HepG2 (cell line): ENCODE data around the gene PHF2. TPM values are rescaled to one million over a fixed set of nuclear protein-coding genes. Genes with fewer than 3 reads are reported as not detected.

ENCODE experiments used
- ATAC-seq: fragments of 200-7000 bp; cut with Tn5 transposase; 3 replicates; pipeline ENCODE4 v1.9.1; 2020; ENCODE audit warnings: mild to moderate bottlenecking, moderate library complexity
- BruUV-seq: library from RNA; stranded (reverse); fragments of 400-500 nt; replicated peaks from 2 replicates; lab custom pipeline; 2021; lab: Mats Ljungman, UMichigan
- CTCF ChIA-PET: fragments of 300-600 bp; formaldehyde crosslinking; extraction: SDS; loops from one replicate; lab custom pipeline; 2021; ENCODE audit warnings: low total read pairs, inconsistent platforms, low intra/inter-chr PET ratio; lab: Yijun Ruan, JAX
- POLR2A ChIA-PET: fragments of 350-600 bp; sonication (Branson Sonifier 250); formaldehyde crosslinking; loops from one replicate; lab custom pipeline; 2020; ENCODE audit warnings: antibody characterized with exemption, inconsistent platforms; lab: Yijun Ruan, JAX
- DNase-seq: peaks from one replicate; pipeline ENCODE4 v3.0.0-alpha.2; 2015; ENCODE audit warnings: low spot score
- FAIRE-seq: peaks from 3 replicates; lab custom pipeline; 2011; peaks lifted over from hg19 to GRCh38; lab: Jason Lieb, UNC
- H2AFZ ChIP-seq: one replicate; pipeline ENCODE4 v1.6.1; 2011; ENCODE audit warnings: low read length, inconsistent platforms
- H3K27ac ChIP-seq: fragments of 300-600 bp; 3 replicates; pipeline ENCODE4 v1.8.0; 2011; ENCODE audit warnings: mixed run types, mild to moderate bottlenecking, mixed read lengths, low read length, inconsistent platforms; ENCODE audit not compliant: insufficient read depth; ENCODE audit errors: extremely low read length
- H3K27me3 ChIP-seq, 2 experiments: fragments of 200-600 bp in 1 of 2; 2 replicates in 1 of 2; 3 replicates in 1 of 2; pipeline versions ENCODE4 v1.6.0 to v1.8.0; 2011; ENCODE audit warnings: low read length in 2 of 2, mild to moderate bottlenecking in 2 of 2, moderate library complexity in 2 of 2, inconsistent platforms in 1 of 2; ENCODE audit not compliant: insufficient read depth in 2 of 2, control insufficient read depth in 1 of 2
- H3K36me3 ChIP-seq, 2 experiments: fragments of 200-600 bp in 1 of 2; replicated peaks in 1 of 2; 2 replicates in 1 of 2; 3 replicates in 1 of 2; pipeline versions ENCODE4 v1.5.1 to v1.8.0; 2011; ENCODE audit warnings: low read length in 2 of 2, inconsistent platforms in 1 of 2; ENCODE audit not compliant: insufficient read depth in 2 of 2, control insufficient read depth in 1 of 2
- H3K4me1 ChIP-seq: 2 replicates; pipeline ENCODE4 v1.5.1; 2012; ENCODE audit warnings: low read length, inconsistent platforms; ENCODE audit not compliant: insufficient read depth
- H3K4me2 ChIP-seq: 2 replicates; pipeline ENCODE4 v1.6.0; 2011; ENCODE audit warnings: low read depth, low read length, inconsistent platforms
- H3K4me3 ChIP-seq, 3 experiments: fragments of 200-600 bp in 1 of 3; sonication (generic), shearing (Covaris generic) in 1 of 3; replicated peaks in 1 of 3; 2 replicates each; pipeline ENCODE4 v1.5.1; 2011 to 2016; ENCODE audit warnings: low read length in 3 of 3, inconsistent platforms in 2 of 3, low read depth in 2 of 3, mild to moderate bottlenecking in 2 of 3, control low read depth in 1 of 3, mixed read lengths in 1 of 3; ENCODE audit not compliant: insufficient read depth in 1 of 3
- H3K79me2 ChIP-seq: one replicate; pipeline ENCODE4 v1.6.1; 2011; ENCODE audit warnings: low read length, inconsistent platforms; ENCODE audit not compliant: insufficient read depth
- H3K9ac ChIP-seq: 2 replicates; pipeline ENCODE4 v1.6.0; 2011; ENCODE audit warnings: mild to moderate bottlenecking, low read depth, low read length, inconsistent platforms; ENCODE audit not compliant: insufficient read depth
- H3K9me3 ChIP-seq: 2 replicates; pipeline ENCODE4 v1.5.1; 2012; ENCODE audit warnings: mild to moderate bottlenecking, low read length
- H4K20me1 ChIP-seq: 2 replicates; pipeline ENCODE4 v1.6.0; 2011; ENCODE audit warnings: inconsistent platforms, mild to moderate bottlenecking, low read length, moderate library complexity; ENCODE audit not compliant: insufficient read depth
- FOSL2 ChIP-seq: sonication (generic); formaldehyde crosslinking; IDR thresholded peaks from 2 replicates; pipeline ENCODE4 v1.4.0; 2020; ENCODE audit warnings: missing genetic modification reagents
- HOXA9 ChIP-seq: sonication (generic); formaldehyde crosslinking; IDR thresholded peaks from 2 replicates; pipeline ENCODE4 v1.8.1; 2022; ENCODE audit warnings: missing genetic modification reagents, mild to moderate bottlenecking, moderate library complexity, borderline replicate concordance
- MAFK ChIP-seq, 2 experiments: IDR thresholded peaks in 1 of 2; conservative IDR thresholded peaks in 1 of 2; 2 replicates each; pipeline ENCODE4 v1.6.1; 2011; ENCODE audit warnings: improper control_type of control experiment in 2 of 2, low read length in 2 of 2
- MNT ChIP-seq: fragments of 450-650 bp; IDR thresholded peaks from 2 replicates; pipeline ENCODE4 v1.6.1; 2016
- MTA1 ChIP-seq: sonication (generic); formaldehyde crosslinking; IDR thresholded peaks from 2 replicates; pipeline ENCODE4 v1.4.0; 2020; ENCODE audit warnings: missing genetic modification reagents, mild to moderate bottlenecking, borderline replicate concordance
- TERF1 ChIP-seq: sonication (generic); formaldehyde crosslinking; IDR thresholded peaks from 2 replicates; pipeline ENCODE4 v1.8.0; 2022; ENCODE audit warnings: mild to moderate bottlenecking, missing genetic modification reagents, moderate library complexity
- ZMYM3 ChIP-seq: sonication (generic); formaldehyde crosslinking; IDR thresholded peaks from 2 replicates; pipeline ENCODE4 v1.5.1; 2020; ENCODE audit warnings: mild to moderate bottlenecking, missing genetic modification reagents
- WGBS: methylation state at CpG from one replicate; pipeline ENCODE4 v1.1.6; 2017; ENCODE audit warnings: low lambda C conversion rate; 5-methylcytosine and 5-hydroxymethylcytosine counted together
- in situ Hi-C: cut with HindIII; loops from 2 replicates; pipeline ENCODE4 v1.10.0; 2017; ENCODE audit warnings: low pct_unique_long_range_greater_than_20kb; ENCODE audit not compliant: extremely low pct_ligation_motif_present
- intact Hi-C: fragments of 100-400 bp; cut with micrococcal nuclease; formaldehyde crosslinking; loops from one replicate; pipeline ENCODE4 v1.10.0; 2022; ENCODE audit not compliant: unreplicated experiment
- polyA plus RNA-seq, 8 experiments: library from polyadenylated mRNA; depleted of rRNA in 3 of 8; stranded (reverse) in 7 of 8; unstranded in 1 of 8; fragments of >200 nt; fragmentation: Illumina TruSeq in 4 of 8; extraction: Trizol in 4 of 8; gene quantifications; 2 replicates each; pipeline versions ENCODE4 v1.2.1 to v1.2.3, GENCODE V29; 2011 to 2016; ENCODE audit warnings: low read depth in 4 of 8, missing spikeins in 1 of 8, mixed read lengths in 1 of 8; ENCODE audit not compliant: insufficient read depth in 1 of 8
- total RNA-seq, 5 experiments: library from RNA; depleted of rRNA; stranded (reverse); fragments of >200 nt; fragmentation: Illumina TruSeq; extraction: Trizol; gene quantifications; 2 replicates each; pipeline ENCODE4 v1.2.3, GENCODE V29; 2016; ENCODE audit warnings: low read depth in 1 of 5

PHF2 gene
- total and polyA plus RNA-seq, 2 of the 13 experiments (the other 11 are each of a cell fraction or from before 2014, with no cell fraction given), result 6.6 to 9.1 TPM

GRCh38 chr9:93709600-93710369 lies 133.4 kb downstream of the PHF2 start:
- BruUV-seq, result no TSS peak
- H3K9ac ChIP-seq, result no peak overlapping the region
- POLR2A ChIA-PET, result no interaction called here
- no peak for DNase-seq
- peaks cover 0 to 11% of the 10 kb centered on the region in 2 experiments; a peak in 1 of 5 replicates for H3K27me3 ChIP-seq
- H3K4me2 ChIP-seq, result no peak overlapping the region
- no peaks in the 10 kb centered on the region for H3K79me2 ChIP-seq
- in situ Hi-C loops, result no loop called here
- no peaks in the 10 kb centered on the region for H4K20me1 ChIP-seq
- TF ChIP-seq MAFK (conservative IDR thresholded peaks at IDR 0.05 in 1 of 2, IDR thresholded peaks at IDR 0.05 in 1 of 2; ENCODE audit: low read length in 2 of 2) (no peak), TERF1 (no peak), MTA1 (no peak), ZMYM3 (CRISPR knock-in tag) (no peak), HOXA9 (no peak)
- TF ChIP-seq, all 625 proteins: peak for 0
- intact Hi-C loops, result no loop called here
- whole genome bisulfite sequencing, result 5% methylated on average over 2 of the region's 2 CpGs
- Histone ChIP-seq H2AFZ (no peak overlapping the region), H3K36me3 (no peaks in the 10 kb centered on the region), H3K4me1 (no peaks in the 10 kb centered on the region), H3K27ac (no peak overlapping the region), H3K4me3 (no peak overlapping the region), H3K9me3 (no peaks in the 10 kb centered on the region)
- CTCF ChIA-PET, result no interaction called here
- FAIRE-seq (no peak), ATAC-seq (no peak)

GRCh38 chr9:93710370-93710723 lies 134.0 kb downstream of the PHF2 start:
- 17% methylated on average over 5 of the region's 6 CpGs for WGBS
- Histone ChIP-seq H3K4me1 (no peaks in the 10 kb centered on the region), H3K9ac (no peak overlapping the region), H3K9me3 (no peaks in the 10 kb centered on the region), H3K36me3 (no peaks in the 10 kb centered on the region), H3K27ac (no peak overlapping the region), H3K4me2 (no peak overlapping the region), H2AFZ (no peak overlapping the region), H3K4me3 (no peak overlapping the region), H4K20me1 (no peaks in the 10 kb centered on the region), H3K79me2 (no peaks in the 10 kb centered on the region), H3K27me3 (peaks cover 0 to 11% of the 10 kb centered on the region in 2 experiments; a peak in 1 of 5 replicates)
- DNase-seq, result no peak
- no peak for FAIRE-seq
- TF ChIP-seq MNT (peak; percentile 72), FOSL2 (CRISPR knock-in tag) (no peak)
- no TSS peak for BruUV-seq
- ChIA-PET POLR2A (no interaction called here), CTCF (no interaction called here)
- ATAC-seq, result no peak
- in situ Hi-C loops, result no loop called here
- intact Hi-C loops, result no loop called here
